ENCODE results near the gene ELP4.

DNA sequence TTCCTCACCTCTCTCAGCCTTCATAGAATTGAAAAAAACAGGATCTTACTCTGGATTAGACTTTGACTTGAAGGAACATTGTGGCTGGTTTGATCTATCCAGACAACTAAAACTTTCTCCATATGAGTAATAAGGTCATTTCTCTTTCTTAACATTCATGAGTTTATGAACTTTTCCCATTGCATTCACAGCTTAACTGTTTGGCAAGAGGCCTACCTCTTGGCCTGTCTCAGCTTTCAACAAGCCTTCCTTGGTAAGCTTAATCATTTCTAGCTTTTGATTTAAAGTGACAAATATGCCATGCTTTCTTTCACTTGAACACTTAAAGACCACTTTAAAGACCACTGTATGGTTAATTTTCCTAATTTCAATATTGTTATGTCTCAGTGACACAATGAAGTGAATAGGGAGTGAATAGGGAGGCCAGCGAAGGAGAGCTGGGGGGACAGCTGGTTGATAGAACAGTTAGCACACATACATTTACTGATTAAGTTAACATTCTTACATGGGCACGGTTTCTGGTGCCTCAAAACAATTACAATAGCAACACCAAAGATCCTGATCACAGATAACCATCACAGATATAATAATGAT, 17.1 kb upstream of the ELP4 start:
- no peak for TF ChIP-seq EZH2 (IDR thresholded peaks at IDR 0.05; ENCODE audit: low read length, unreplicated experiment)
- TF ChIP-seq, protein P1, sequence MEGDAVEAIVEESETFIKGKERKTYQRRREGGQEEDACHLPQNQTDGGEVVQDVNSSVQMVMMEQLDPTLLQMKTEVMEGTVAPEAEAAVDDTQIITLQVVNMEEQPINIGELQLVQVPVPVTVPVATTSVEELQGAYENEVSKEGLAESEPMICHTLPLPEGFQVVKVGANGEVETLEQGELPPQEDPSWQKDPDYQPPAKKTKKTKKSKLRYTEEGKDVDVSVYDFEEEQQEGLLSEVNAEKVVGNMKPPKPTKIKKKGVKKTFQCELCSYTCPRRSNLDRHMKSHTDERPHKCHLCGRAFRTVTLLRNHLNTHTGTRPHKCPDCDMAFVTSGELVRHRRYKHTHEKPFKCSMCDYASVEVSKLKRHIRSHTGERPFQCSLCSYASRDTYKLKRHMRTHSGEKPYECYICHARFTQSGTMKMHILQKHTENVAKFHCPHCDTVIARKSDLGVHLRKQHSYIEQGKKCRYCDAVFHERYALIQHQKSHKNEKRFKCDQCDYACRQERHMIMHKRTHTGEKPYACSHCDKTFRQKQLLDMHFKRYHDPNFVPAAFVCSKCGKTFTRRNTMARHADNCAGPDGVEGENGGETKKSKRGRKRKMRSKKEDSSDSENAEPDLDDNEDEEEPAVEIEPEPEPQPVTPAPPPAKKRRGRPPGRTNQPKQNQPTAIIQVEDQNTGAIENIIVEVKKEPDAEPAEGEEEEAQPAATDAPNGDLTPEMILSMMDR (conservative IDR thresholded peaks at IDR 0.05; ENCODE audit: low read depth, low read length): no peak
- TF ChIP-seq EZH2phosphoT487 (IDR thresholded peaks at IDR 0.05; ENCODE audit: borderline replicate concordance, low read length): no peak

Data from PC-3 (cell line).